HG02938 (cell line): ENCODE results near the gene TANGO6.

ENCODE experiments used
- ATAC-seq: cut with Tn5 transposase; IDR thresholded peaks from one replicate; pipeline ENCODE4 v1.9.1; 2021; ENCODE audit warnings: mild to moderate bottlenecking, moderate library complexity; ENCODE audit not compliant: unreplicated experiment

Gene TANGO6

GRCh38 chr16:68999114-68999513 is 155.8 kb downstream of the TANGO6 start:
- ATAC-seq = no peak

GRCh38 chr16:69003500-69003899 is 160.2 kb downstream of the TANGO6 start:
- ATAC-seq = no peak

- ATAC-seq = no peak
These were observed 162.5 kb downstream of the TANGO6 start for GRCh38 chr16:69005641-69006355.

GRCh38 chr16:69012906-69013305 is 169.6 kb downstream of the TANGO6 start:
- no peak for ATAC-seq

GRCh38 chr16:69013991-69014390 is 170.7 kb downstream of the TANGO6 start:
- no peak for ATAC-seq

- no peak for ATAC-seq
These were observed 171.5 kb downstream of the TANGO6 start for GRCh38 chr16:69014811-69015210.

- no peak for ATAC-seq
These were observed 173.9 kb downstream of the TANGO6 start for GRCh38 chr16:69017036-69017783.

- ATAC-seq = no peak
These were observed 176.5 kb downstream of the TANGO6 start for GRCh38 chr16:69019811-69020210.

- ATAC-seq = no peak
These were observed 185.8 kb downstream of the TANGO6 start for GRCh38 chr16:69029121-69029520.

GRCh38 chr16:69031877-69032301 is 188.6 kb downstream of the TANGO6 start:
- no peak for ATAC-seq

GRCh38 chr16:69033151-69033949 is 190.0 kb downstream of the TANGO6 start:
- ATAC-seq = no peak

- no peak for ATAC-seq
These were observed 192.0 kb downstream of the TANGO6 start for GRCh38 chr16:69035375-69035774.

GRCh38 chr16:69036399-69037091 is 193.2 kb downstream of the TANGO6 start:
- no peak for ATAC-seq

GRCh38 chr16:69037373-69038160 is 194.2 kb downstream of the TANGO6 start:
- no peak for ATAC-seq

- no peak for ATAC-seq
These were observed 196.1 kb downstream of the TANGO6 start for GRCh38 chr16:69039333-69039941.

GRCh38 chr16:69040144-69040909 is 197.0 kb downstream of the TANGO6 start:
- ATAC-seq = no peak

GRCh38 chr16:69048328-69049120 is 205.2 kb downstream of the TANGO6 start:
- ATAC-seq = no peak

- ATAC-seq = no peak
These were observed 205.8 kb downstream of the TANGO6 start for GRCh38 chr16:69049146-69049545.
